Fibroblast of pulmonary artery (primary cell): Measurements from ENCODE around the gene TAS2R40.

ENCODE experiments used
- DNase-seq: peaks from one replicate; pipeline ENCODE4 v3.0.0-alpha.2; 2010; ENCODE audit warnings: low read depth
- H3K4me3 ChIP-seq: replicated peaks from 2 replicates; pipeline ENCODE4 v1.5.1; 2011; ENCODE audit warnings: low read depth, mild to moderate bottlenecking, control low read depth, low read length, moderate library complexity
- CTCF ChIP-seq: IDR thresholded peaks from 2 replicates; pipeline ENCODE4 v1.5.1; 2011; ENCODE audit warnings: mild to moderate bottlenecking, control low read depth, low read length, inconsistent platforms; ENCODE audit errors: missing control alignments

Gene TAS2R40

GRCh38 chr7:143222782-143223181, 945 bp downstream of the TAS2R40 start:
- no peak for DNase-seq
- no peak for TF ChIP-seq CTCF
- no peak overlapping the region for H3K4me3 ChIP-seq

GRCh38 chr7:143223784-143224183, 1.9 kb downstream of the TAS2R40 start:
- H3K4me3 ChIP-seq: no peak overlapping the region
- DNase-seq: no peak
- TF ChIP-seq CTCF: no peak

GRCh38 chr7:143225047-143225446, 3.2 kb downstream of the TAS2R40 start:
- DNase-seq: no peak
- no peak overlapping the region for H3K4me3 ChIP-seq
- no peak for TF ChIP-seq CTCF

- no peak overlapping the region for H3K4me3 ChIP-seq
- TF ChIP-seq CTCF: no peak
- DNase-seq: no peak
Measured at GRCh38 chr7:143227806-143228205, 6.0 kb downstream of the TAS2R40 start.

- DNase-seq: no peak
- no peak for TF ChIP-seq CTCF
- no peak overlapping the region for H3K4me3 ChIP-seq
Measured at GRCh38 chr7:143229054-143229790, 7.4 kb downstream of the TAS2R40 start.

- TF ChIP-seq CTCF: no peak
- DNase-seq: no peak
- no peak overlapping the region for H3K4me3 ChIP-seq
Measured at GRCh38 chr7:143230602-143231457, 9.0 kb downstream of the TAS2R40 start.
